ENCODE results near the gene STXBP2.

The STXBP2 gene

GRCh38 chr19:7612282-7613274 lies 24.3 kb upstream of the STXBP2 start:
- in situ Hi-C loops (cut with HindIII; ENCODE audit: low sequenced_read_pairs): no loop called here

DNA sequence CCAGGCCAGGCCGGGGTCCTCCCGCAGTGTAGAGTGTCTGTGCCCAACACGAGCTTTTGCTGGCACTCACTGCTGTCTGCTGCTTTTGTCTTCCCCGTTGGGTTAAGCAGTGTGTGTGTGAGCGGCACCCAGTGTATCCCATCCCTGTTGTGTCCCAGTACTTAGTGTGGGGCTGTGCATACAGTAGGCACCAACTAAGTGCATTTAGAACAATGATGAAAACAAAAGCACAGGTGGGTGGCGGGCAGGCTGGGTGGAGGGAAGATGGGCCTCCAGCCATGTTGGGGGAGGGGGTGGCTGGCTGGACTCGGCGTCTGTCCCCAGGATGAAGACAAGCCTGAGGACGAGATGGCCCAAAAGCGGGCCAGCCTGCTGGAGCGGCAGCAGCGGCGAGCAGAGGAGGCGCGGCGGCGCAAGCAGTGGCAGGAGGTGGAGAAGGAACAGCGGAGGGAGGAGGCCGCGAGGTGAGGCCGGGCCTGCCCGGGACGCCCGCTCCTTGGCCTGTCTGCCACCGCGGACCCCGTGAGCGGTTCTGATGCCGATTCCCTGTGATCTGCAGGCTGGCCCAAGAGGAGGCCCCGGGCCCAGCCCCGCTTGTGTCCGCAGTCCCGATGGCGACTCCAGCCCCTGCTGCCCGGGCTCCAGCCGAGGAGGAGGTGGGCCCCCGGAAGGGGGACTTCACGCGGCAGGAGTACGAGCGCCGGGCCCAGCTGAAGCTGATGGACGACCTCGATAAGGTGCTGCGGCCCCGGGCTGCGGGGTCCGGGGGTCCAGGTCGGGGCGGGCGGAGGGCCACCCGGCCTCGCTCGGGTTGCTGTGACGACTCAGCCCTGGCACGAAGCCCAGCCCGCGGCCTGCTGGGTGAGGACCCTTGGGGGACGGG lies 21.8 kb upstream of the STXBP2 start:
- in situ Hi-C loops (cut with HindIII; ENCODE audit: low sequenced_read_pairs): no loop called here

GRCh38 chr19:7617172-7617571 lies 19.7 kb upstream of the STXBP2 start:
- in situ Hi-C loops (cut with HindIII; ENCODE audit: low sequenced_read_pairs): no loop called here

- in situ Hi-C loops (cut with HindIII; ENCODE audit: low sequenced_read_pairs): no loop called here
Measured at GRCh38 chr19:7617735-7618134, 19.2 kb upstream of the STXBP2 start.

GRCh38 chr19:7618348-7618747 lies 18.6 kb upstream of the STXBP2 start:
- in situ Hi-C loops (cut with HindIII; ENCODE audit: low sequenced_read_pairs): no loop called here

DNA sequence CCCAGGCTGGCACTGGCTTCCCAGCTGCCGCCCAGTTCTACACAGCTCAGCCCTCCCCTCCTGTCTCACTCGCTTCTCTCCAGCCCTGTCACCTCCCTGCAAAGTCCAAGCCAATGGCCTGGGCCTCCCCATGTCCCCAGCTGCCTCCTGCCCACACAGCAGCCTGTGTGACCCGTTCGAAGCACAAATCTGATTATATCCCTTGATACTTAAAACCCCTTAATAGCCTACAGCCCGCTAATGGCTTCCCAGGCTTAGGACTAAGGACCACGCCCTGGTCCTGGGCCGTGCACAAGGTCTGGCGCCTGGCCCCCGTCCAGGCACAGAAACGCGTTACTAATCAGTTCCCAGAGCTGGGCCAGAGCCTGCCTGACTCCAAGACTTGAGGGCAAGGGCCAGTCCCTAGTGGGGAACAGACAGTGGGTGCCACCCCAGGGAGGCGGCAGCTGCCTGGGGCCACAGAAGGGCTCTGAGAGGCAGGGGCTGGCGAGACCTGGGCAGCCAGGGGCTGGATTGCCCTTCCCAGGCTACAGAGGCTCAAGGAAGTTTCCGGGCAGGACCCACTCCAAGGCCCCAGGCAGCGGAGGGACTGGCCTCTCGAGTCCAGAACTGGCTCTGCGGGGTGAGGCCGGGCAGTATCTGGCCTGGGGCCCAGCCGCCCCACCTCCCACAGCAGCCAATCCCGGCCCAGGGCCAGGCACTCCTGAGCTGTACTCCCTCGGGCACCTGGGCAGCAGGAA lies 18.0 kb upstream of the STXBP2 start:
- in situ Hi-C loops (cut with HindIII; ENCODE audit: low sequenced_read_pairs): no loop called here

- in situ Hi-C loops (cut with HindIII; ENCODE audit: low sequenced_read_pairs): no loop called here
Measured at GRCh38 chr19:7619671-7620441, 17.1 kb upstream of the STXBP2 start.

- in situ Hi-C loops (cut with HindIII; ENCODE audit: low sequenced_read_pairs): no loop called here
Measured at GRCh38 chr19:7620442-7621412, 16.2 kb upstream of the STXBP2 start.

DNA sequence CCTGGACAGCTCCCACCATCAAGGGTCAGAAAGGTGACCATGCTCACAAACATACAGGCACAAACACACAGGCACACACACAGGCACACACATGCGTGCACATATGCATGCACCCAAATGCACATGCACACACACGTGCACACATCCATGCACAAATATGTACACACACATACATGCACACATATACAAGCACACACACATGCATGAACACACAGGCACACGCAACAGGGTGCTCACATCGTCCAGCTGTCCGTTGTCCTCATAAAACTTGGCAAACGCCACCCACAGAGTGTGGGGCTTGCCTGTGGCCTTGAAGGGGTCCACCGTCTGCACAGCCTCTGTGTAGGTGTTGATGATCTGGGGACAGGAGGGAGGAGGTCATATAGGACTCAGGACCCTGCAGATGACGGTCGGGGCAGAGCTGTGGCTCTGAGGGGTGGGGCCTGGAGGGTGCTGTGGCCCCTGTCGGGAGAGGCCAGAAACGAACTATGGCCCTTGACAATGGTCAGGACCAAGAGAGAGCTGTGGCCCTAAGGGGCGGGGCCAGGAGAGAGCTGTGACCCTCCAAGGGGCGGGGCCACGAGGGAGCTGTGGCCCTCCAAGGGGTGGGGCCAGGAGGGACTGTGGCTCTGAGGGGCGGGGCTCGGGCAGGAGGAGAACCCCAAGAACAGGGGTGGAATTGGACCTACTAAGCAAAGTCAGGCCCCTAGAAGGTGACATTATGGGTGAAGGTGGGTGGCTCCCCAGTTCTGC lies 13.8 kb upstream of the STXBP2 start:
- in situ Hi-C loops (cut with HindIII; ENCODE audit: low sequenced_read_pairs): no loop called here

- in situ Hi-C loops (cut with HindIII; ENCODE audit: low sequenced_read_pairs): no loop called here
Measured at GRCh38 chr19:7623725-7624603, 12.9 kb upstream of the STXBP2 start.

DNA sequence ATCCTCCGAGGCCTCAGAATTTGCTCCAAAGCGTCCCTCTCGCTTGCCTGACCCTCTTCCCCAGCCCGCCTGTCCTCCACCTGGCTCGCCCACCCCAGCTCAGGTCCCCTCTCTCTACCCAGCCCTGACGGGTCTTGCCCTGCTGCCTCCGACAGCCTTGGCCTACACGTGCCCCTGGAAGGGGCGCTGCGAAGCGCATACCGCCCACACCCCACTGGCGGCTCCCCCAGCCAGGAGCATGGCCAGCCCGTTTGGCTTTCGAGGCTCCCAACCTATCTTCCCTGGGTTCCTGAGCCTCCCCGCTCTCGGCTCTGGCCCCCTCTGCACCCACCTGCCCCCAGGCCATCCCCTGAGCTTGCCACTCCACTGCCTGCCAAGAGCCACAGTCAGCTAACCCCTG lies 12.1 kb upstream of the STXBP2 start:
- in situ Hi-C loops (cut with HindIII; ENCODE audit: low sequenced_read_pairs): no loop called here

DNA sequence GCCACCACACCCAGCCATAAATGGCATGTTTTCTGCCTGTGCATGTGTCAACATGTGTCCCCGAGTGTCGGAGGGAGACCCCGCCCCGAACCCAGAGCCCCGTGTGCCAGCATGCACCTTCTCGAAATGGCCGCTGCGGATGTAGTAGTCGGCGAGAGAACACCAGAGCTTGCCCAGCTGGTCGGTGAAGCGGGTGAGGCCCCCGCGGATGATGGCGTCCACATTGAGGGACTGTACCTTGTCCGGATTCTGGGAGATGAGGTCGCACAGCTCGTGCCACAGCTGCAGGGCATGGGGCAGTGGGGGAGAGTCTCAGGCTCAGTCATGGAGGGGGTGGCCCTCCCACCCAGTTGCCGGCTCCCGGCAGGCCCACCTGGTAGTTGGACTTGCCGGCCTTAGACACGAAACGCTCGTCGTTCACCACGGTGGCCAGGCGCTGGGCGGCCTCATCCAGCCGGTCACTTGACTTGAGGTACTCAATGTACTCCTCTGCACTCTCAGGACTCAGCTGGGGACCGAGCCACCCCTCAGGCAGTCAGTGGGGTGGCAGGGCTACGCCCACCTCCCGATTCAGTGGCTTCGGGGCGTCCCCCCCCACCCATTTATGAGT lies 11.0 kb upstream of the STXBP2 start:
- in situ Hi-C loops (cut with HindIII; ENCODE audit: low sequenced_read_pairs): no loop called here

- in situ Hi-C loops (cut with HindIII; ENCODE audit: low sequenced_read_pairs): no loop called here
Measured at GRCh38 chr19:7627166-7627565, 9.7 kb upstream of the STXBP2 start.

DNA sequence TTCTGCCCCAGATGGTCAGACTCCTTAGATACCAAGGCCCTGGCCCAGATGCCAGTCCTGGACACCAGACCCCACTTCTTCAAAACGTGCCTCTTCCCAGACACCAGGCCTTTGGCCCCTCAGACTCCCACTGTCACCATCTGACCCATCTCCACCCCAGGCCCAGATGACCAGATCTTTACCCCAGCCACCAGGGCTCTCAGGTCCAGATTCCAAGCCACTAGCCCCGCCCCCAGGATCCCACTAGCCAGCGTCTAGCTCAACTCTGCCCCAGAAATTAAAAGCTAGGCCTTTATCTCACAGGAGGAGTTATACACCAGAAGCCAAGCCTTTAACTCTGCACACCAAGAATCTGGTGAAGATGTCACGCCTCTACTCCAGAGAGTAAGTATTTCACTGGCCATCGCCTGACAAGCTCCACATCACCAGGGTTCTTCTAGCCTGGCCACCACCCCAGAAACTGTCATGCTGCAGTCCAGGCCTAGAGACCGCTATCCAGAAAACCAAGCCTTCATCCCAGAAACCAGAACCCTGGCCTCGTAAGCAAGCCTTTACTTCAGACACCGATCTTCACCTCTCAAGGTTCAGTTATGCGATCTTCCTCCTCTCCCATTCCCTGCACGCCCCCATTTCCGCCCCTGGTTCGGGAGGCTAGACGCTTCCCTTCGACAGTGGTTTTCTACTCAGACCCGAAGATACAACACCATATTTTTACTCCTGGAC lies 8.2 kb upstream of the STXBP2 start:
- in situ Hi-C loops (cut with HindIII; ENCODE audit: low sequenced_read_pairs): no loop called here

DNA sequence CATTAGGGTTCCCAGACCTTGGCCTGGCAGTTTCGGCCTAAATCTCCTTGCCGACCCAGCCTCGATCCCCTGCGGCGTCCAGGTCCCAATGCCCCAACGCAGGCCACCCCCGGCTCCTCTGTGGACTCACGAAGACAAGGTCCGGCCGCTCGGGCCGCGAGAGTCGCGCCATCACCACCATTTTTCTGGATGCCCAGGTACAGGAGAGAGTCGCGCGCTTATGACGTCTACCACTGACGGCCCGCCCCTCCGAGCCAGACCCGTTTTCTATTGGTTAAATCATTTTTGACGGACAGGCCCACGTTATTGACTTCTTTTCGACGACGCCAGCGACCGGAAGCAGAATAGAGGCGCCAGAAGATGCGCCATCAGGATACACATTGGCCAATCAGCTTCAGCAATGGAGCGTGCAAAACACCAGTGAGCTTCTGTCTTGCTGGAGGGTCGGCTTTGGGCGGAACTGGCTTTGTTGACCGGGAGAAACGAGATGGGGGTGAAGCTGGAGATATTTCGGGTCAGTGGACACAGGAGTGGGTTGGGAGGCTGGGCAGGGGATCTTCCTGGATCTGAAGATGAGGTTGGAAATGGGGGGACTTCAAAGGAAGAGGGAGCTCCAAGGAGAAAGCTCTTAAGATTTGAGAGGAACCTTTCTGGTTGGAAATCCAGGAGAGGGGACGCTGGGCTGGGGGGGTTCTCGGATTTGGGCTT lies 7.4 kb upstream of the STXBP2 start, which contains the start of the genes PET100 and XAB2:
Gene PET100, plus strand, starts transcription at position 447 of the 708 bp plus-strand sequence. Its CDS starts 41 bp downstream, at position 488.
Gene XAB2, minus strand, starts transcription at position 199 of the 708 bp plus-strand sequence. Its CDS starts 18 bp downstream, at position 181.
- in situ Hi-C loops (cut with HindIII; ENCODE audit: low sequenced_read_pairs): loop anchor here (5.0 kb wide), 1 partner anchor 72 kb away; no protein-coding TSS in a partner anchor

All from endothelial cell of hepatic sinusoid (primary cell).